GM23248 (cell line): ENCODE measurements around the gene CDCA7L. TPM values are rescaled to one million over a fixed set of nuclear protein-coding genes. Genes with fewer than 3 reads are reported as not detected.

ENCODE experiments used
- DNase-seq: peaks from one replicate; pipeline ENCODE4 v3.0.0-alpha.2; 2015
- H2AFZ ChIP-seq: fragments of 200-600 bp; sonication (generic); 2 replicates; pipeline ENCODE4 v1.6.1; 2016; ENCODE audit warnings: antibody characterized with exemption
- H3F3A ChIP-seq: fragments of 200-600 bp; sonication (generic); 2 replicates; pipeline ENCODE4 v1.6.1; 2016; ENCODE audit warnings: mild to moderate bottlenecking, antibody characterized with exemption, mixed run types; ENCODE audit not compliant: insufficient read depth
- H3K27ac ChIP-seq: fragments of 200-600 bp; sonication (generic); 2 replicates; pipeline ENCODE4 v1.5.1; 2016; ENCODE audit warnings: mild to moderate bottlenecking
- H3K27me3 ChIP-seq: fragments of 200-600 bp; sonication (generic); replicated peaks from 2 replicates; pipeline ENCODE4 v1.6.1; 2016; ENCODE audit warnings: mild to moderate bottlenecking; ENCODE audit not compliant: insufficient read depth
- H3K36me3 ChIP-seq: fragments of 200-600 bp; sonication (generic); 2 replicates; pipeline ENCODE4 v1.6.1; 2016; ENCODE audit warnings: low read depth, mild to moderate bottlenecking
- H3K4me1 ChIP-seq: fragments of 200-600 bp; sonication (generic); 2 replicates; pipeline ENCODE4 v1.6.1; 2016; ENCODE audit warnings: mild to moderate bottlenecking; ENCODE audit not compliant: insufficient read depth
- H3K4me2 ChIP-seq: fragments of 200-600 bp; sonication (generic); one replicate; pipeline ENCODE4 v1.6.1; 2016; ENCODE audit warnings: mild to moderate bottlenecking; ENCODE audit not compliant: unreplicated experiment
- H3K4me3 ChIP-seq: fragments of 200-600 bp; sonication (generic); 2 replicates; pipeline ENCODE4 v1.5.1; 2016; ENCODE audit warnings: mild to moderate bottlenecking
- H3K79me2 ChIP-seq: fragments of 200-600 bp; sonication (generic); 2 replicates; pipeline ENCODE4 v1.6.1; 2016; ENCODE audit warnings: mild to moderate bottlenecking; ENCODE audit not compliant: insufficient read depth
- H3K9ac ChIP-seq: fragments of 200-600 bp; sonication (generic); 2 replicates; pipeline ENCODE4 v1.6.1; 2016; ENCODE audit warnings: mild to moderate bottlenecking
- H3K9me2 ChIP-seq: fragments of 200-600 bp; sonication (generic); 2 replicates; pipeline ENCODE4 v1.6.1; 2016; ENCODE audit warnings: mixed run types, mild to moderate bottlenecking, moderate library complexity; ENCODE audit not compliant: insufficient read depth
- H3K9me3 ChIP-seq: fragments of 200-600 bp; sonication (generic); one replicate; pipeline ENCODE4 v1.6.1; 2017; ENCODE audit warnings: low read depth
- H4K20me1 ChIP-seq: fragments of 200-600 bp; sonication (generic); 2 replicates; pipeline ENCODE4 v1.6.0; 2016; ENCODE audit not compliant: insufficient read depth
- EZH2 ChIP-seq: fragments of 200-600 bp; sonication (generic); IDR thresholded peaks from 2 replicates; pipeline ENCODE4 v1.6.1; 2018; ENCODE audit warnings: antibody characterized with exemption, mild to moderate bottlenecking; ENCODE audit not compliant: insufficient read depth, poor library complexity, severe bottlenecking
- EZH2phosphoT487 ChIP-seq: fragments of 200-600 bp; sonication (generic); IDR thresholded peaks from 2 replicates; pipeline ENCODE4 v1.6.1; 2018; ENCODE audit warnings: antibody characterized with exemption, moderate library complexity, mild to moderate bottlenecking, low read depth; ENCODE audit not compliant: insufficient read depth
- WGBS, 2 experiments: methylation state at CpG; one replicate each; pipeline ENCODE4 v1.1.6; 2015 to 2017; ENCODE audit warnings: low lambda C conversion rate in 2 of 2, low coverage in 1 of 2; ENCODE audit errors: missing lambda C conversion rate in 2 of 2; 5-methylcytosine and 5-hydroxymethylcytosine counted together
- in situ Hi-C: fragments of 300-500 bp; cut with MboI; formaldehyde crosslinking; loops from 2 replicates; pipeline ENCODE4 v1.15.0; 2020
- polyA plus RNA-seq: library from polyadenylated mRNA; unstranded; fragments of >200 nt; fragmentation: Nextera tagmentation; extraction: Ambion mirVana; gene quantifications from 2 replicates; pipeline ENCODE4 v1.2.1, GENCODE V29; 2016
- total RNA-seq: library from RNA; depleted of rRNA; stranded (reverse); fragments of >200 nt; shearing (Covaris generic); gene quantifications from 2 replicates; pipeline ENCODE4 v1.2.3, GENCODE V29; 2014

The CDCA7L gene
- total and polyA plus RNA-seq, 2 experiments from 2014 or later = 44.1 to 45.9 TPM

GRCh38 chr7:21916629-21917028 lies 29.1 kb downstream of the CDCA7L start:
- Histone ChIP-seq H3K36me3 (no peaks in the 10 kb centered on the region), H3K9ac (no peak overlapping the region), H3K79me2 (peaks cover 50% of the 10 kb centered on the region), H4K20me1 (no peaks in the 10 kb centered on the region), H3K4me3 (no peak overlapping the region), H3K27me3 (no peaks in the 10 kb centered on the region), H3K9me3 (no peaks in the 10 kb centered on the region), H3K9me2 (no peaks in the 10 kb centered on the region), H3K4me1 (peaks cover 14% of the 10 kb centered on the region), H2AFZ (no peak overlapping the region), H3K27ac (no peak overlapping the region), H3F3A (peaks cover 16% of the 10 kb centered on the region), H3K4me2 (no peak overlapping the region)
- in situ Hi-C loops = no loop called here
- DNase-seq = peak; percentile 30
- TF ChIP-seq EZH2 = no peak
- no peak for TF ChIP-seq EZH2phosphoT487
- WGBS, 2 experiments = 83 to 88% methylated on average over 5 of the region's 5 CpGs

GRCh38 chr7:21916176-21916575 lies 29.5 kb downstream of the CDCA7L start:
- Histone ChIP-seq H3K27ac (no peak overlapping the region), H4K20me1 (no peaks in the 10 kb centered on the region), H3K79me2 (peaks cover 45% of the 10 kb centered on the region), H3K4me1 (peaks cover 17% of the 10 kb centered on the region), H3K36me3 (no peaks in the 10 kb centered on the region), H3K4me2 (no peak overlapping the region), H3F3A (peaks cover 20% of the 10 kb centered on the region), H3K9me2 (no peaks in the 10 kb centered on the region), H3K4me3 (no peak overlapping the region), H3K9ac (no peak overlapping the region), H2AFZ (no peak overlapping the region), H3K27me3 (no peaks in the 10 kb centered on the region), H3K9me3 (no peaks in the 10 kb centered on the region)
- in situ Hi-C loops = no loop called here
- TF ChIP-seq EZH2 (no peak), EZH2phosphoT487 (no peak)
- no peak for DNase-seq
- WGBS, 2 experiments = 97 to 99% methylated on average over 7 of the region's 7 CpGs

- Histone ChIP-seq H3K36me3 (no peaks in the 10 kb centered on the region), H3K4me3 (no peak overlapping the region), H3K27ac (no peak overlapping the region), H3K27me3 (no peaks in the 10 kb centered on the region), H3K4me1 (peaks cover 26% of the 10 kb centered on the region), H3K9ac (no peak overlapping the region), H3F3A (peaks cover 29% of the 10 kb centered on the region), H3K79me2 (peaks cover 35% of the 10 kb centered on the region), H2AFZ (no peak overlapping the region), H3K4me2 (no peak overlapping the region), H4K20me1 (no peaks in the 10 kb centered on the region), H3K9me2 (no peaks in the 10 kb centered on the region), H3K9me3 (no peaks in the 10 kb centered on the region)
- TF ChIP-seq EZH2phosphoT487 (no peak), EZH2 (no peak)
- in situ Hi-C loops = no loop called here
- WGBS, 2 experiments = 98 to 100% methylated on average over 3 of the region's 3 CpGs
- no peak for DNase-seq
These were observed 30.6 kb downstream of the CDCA7L start for GRCh38 chr7:21915140-21915539.

GRCh38 chr7:21914671-21915070 lies 31.0 kb downstream of the CDCA7L start:
- H3K4me2 ChIP-seq = no peak overlapping the region
- no peaks in the 10 kb centered on the region for H3K9me2 ChIP-seq
- no peak for DNase-seq
- no peaks in the 10 kb centered on the region for H3K36me3 ChIP-seq
- peaks cover 33% of the 10 kb centered on the region for H3K79me2 ChIP-seq
- H4K20me1 ChIP-seq = no peaks in the 10 kb centered on the region
- H3F3A ChIP-seq = peaks cover 30% of the 10 kb centered on the region
- H3K27me3 ChIP-seq = no peaks in the 10 kb centered on the region
- H3K9me3 ChIP-seq = no peaks in the 10 kb centered on the region
- in situ Hi-C loops = no loop called here
- TF ChIP-seq EZH2phosphoT487 = no peak
- TF ChIP-seq EZH2 = no peak
- no peak overlapping the region for H3K27ac ChIP-seq
- no peak overlapping the region for H3K9ac ChIP-seq
- peaks cover 26% of the 10 kb centered on the region for H3K4me1 ChIP-seq
- H3K4me3 ChIP-seq = no peak overlapping the region
- no peak overlapping the region for H2AFZ ChIP-seq
- WGBS, 2 experiments = 93 to 98% methylated on average over 5 of the region's 5 CpGs
